Natural killer cell treated with Interleukin-12 subunit alpha and Interleukin-12 subunit beta and Interleukin-15 and Interleukin-18, amount 100 ng/mL, for 72 hours (primary cell): ENCODE data around the gene INAFM2. TPM values are rescaled to one million over a fixed set of nuclear protein-coding genes. Genes with fewer than 3 reads are reported as not detected.

Source experiments
- ATAC-seq, 2 donors: fragments of 150-1000 bp; cut with Tn5 transposase in 1 of 2; sonication (Bioruptor Pico), chemical (Tn5 transposase) in 1 of 2; 2 replicates each; pipeline ENCODE4 v1.10.0; 2021
- DNase-seq: peaks from one replicate; pipeline ENCODE4 v3.0.0; 2022; ENCODE audit warnings: low spot score
- H3K27ac Mint-ChIP-seq, 2 donors: 1 replicate in 1 of 2; 2 replicates in 1 of 2; pipeline ENCODE4 v1.8.0; 2022; ENCODE audit warnings: mixed read lengths in 2 of 2, mild to moderate bottlenecking in 1 of 2, moderate library complexity in 1 of 2
- H3K27me3 Mint-ChIP-seq, 2 donors: 1 replicate in 1 of 2; 2 replicates in 1 of 2; pipeline ENCODE4 v1.8.0; 2022; ENCODE audit warnings: mixed read lengths in 2 of 2
- H3K36me3 Mint-ChIP-seq: one replicate; pipeline ENCODE4 v1.8.0; 2022; ENCODE audit warnings: mixed read lengths
- H3K4me1 Mint-ChIP-seq, 2 donors: 1 replicate in 1 of 2; 2 replicates in 1 of 2; pipeline ENCODE4 v1.8.0; 2022; ENCODE audit warnings: low read depth in 2 of 2, mixed read lengths in 2 of 2, mild to moderate bottlenecking in 1 of 2
- H3K4me3 Mint-ChIP-seq: one replicate; pipeline ENCODE4 v1.8.0; 2022; ENCODE audit warnings: mixed read lengths
- H3K9me3 Mint-ChIP-seq: 2 replicates; pipeline ENCODE4 v1.8.0; 2022; ENCODE audit warnings: mixed read lengths
- total RNA-seq, 2 donors: library from RNA; stranded (reverse); gene quantifications; one replicate each; pipeline ENCODE4 v1.2.3, GENCODE V29; 2022

The INAFM2 gene
- total RNA-seq, 2 donors from 2014 or later = 16.7 to 17.5 TPM

- Mint-ChIP-seq H3K27ac (no peak overlapping the region), H3K4me3 (no peak overlapping the region)
These were observed 3.1 kb upstream of the INAFM2 start for GRCh38 chr15:40320409-40320808.

GRCh38 chr15:40320931-40321371 is 2.5 kb upstream of the INAFM2 start:
- H3K36me3 Mint-ChIP-seq = no peaks in the 10 kb centered on the region
- peak overlapping the region; percentile 44 for H3K4me3 Mint-ChIP-seq
- no peaks in the 10 kb centered on the region for H3K27me3 Mint-ChIP-seq
- H3K27ac Mint-ChIP-seq = peak overlapping the region in 1 of 2 donors; percentile 9
- H3K9me3 Mint-ChIP-seq = no peaks in the 10 kb centered on the region
- DNase-seq (no peak), ATAC-seq (no peak)
- peaks cover 22 to 28% of the 10 kb centered on the region in 2 donors for H3K4me1 Mint-ChIP-seq

More at GRCh38 chr15:40320409-40320808, 3.1 kb upstream of the INAFM2 start:
- peaks cover 27 to 28% of the 10 kb centered on the region in 2 donors for H3K4me1 Mint-ChIP-seq
- DNase-seq (no peak), ATAC-seq (no peak)
- H3K27me3 Mint-ChIP-seq = no peaks in the 10 kb centered on the region
- H3K36me3 Mint-ChIP-seq = no peaks in the 10 kb centered on the region
- H3K9me3 Mint-ChIP-seq = no peaks in the 10 kb centered on the region

- ATAC-seq (no peak), DNase-seq (no peak)
- H3K9me3 Mint-ChIP-seq = no peaks in the 10 kb centered on the region
- H3K27ac Mint-ChIP-seq = peak overlapping the region in 1 of 2 donors; percentile 63
- H3K27me3 Mint-ChIP-seq = no peaks in the 10 kb centered on the region
- H3K4me1 Mint-ChIP-seq = peaks cover 32 to 44% of the 10 kb centered on the region in 2 donors
- peak overlapping the region; percentile 85 for H3K4me3 Mint-ChIP-seq
- H3K36me3 Mint-ChIP-seq = no peaks in the 10 kb centered on the region
These were observed 807 bp upstream of the INAFM2 start for GRCh38 chr15:40322531-40323238.

- no peaks in the 10 kb centered on the region for H3K9me3 Mint-ChIP-seq
- peak overlapping the region; percentile 79 for H3K4me3 Mint-ChIP-seq
- no peaks in the 10 kb centered on the region for H3K36me3 Mint-ChIP-seq
- peaks cover 37 to 50% of the 10 kb centered on the region in 2 donors for H3K4me1 Mint-ChIP-seq
- no peak overlapping the region for H3K27ac Mint-ChIP-seq
- ATAC-seq = peak; percentile 11 to 13
- H3K27me3 Mint-ChIP-seq = no peaks in the 10 kb centered on the region
- no peak for DNase-seq
These were observed 753 bp downstream of the INAFM2 start for GRCh38 chr15:40323953-40324937.

- Mint-ChIP-seq H3K27ac (no peak overlapping the region), H3K4me3 (peak overlapping the region; percentile 79), H3K36me3 (no peaks in the 10 kb centered on the region), H3K27me3 (no peaks in the 10 kb centered on the region), H3K9me3 (no peaks in the 10 kb centered on the region), H3K4me1 (peaks cover 35 to 50% of the 10 kb centered on the region in 2 donors)
- DNase-seq (no peak), ATAC-seq (no peak)
These were observed 1.7 kb downstream of the INAFM2 start for GRCh38 chr15:40325188-40325587.

GRCh38 chr15:40325700-40326099 is 2.2 kb downstream of the INAFM2 start:
- H3K4me3 Mint-ChIP-seq = peak overlapping the region; percentile 79
- no peak overlapping the region for H3K27ac Mint-ChIP-seq
- no peaks in the 10 kb centered on the region for H3K36me3 Mint-ChIP-seq
- DNase-seq = no peak
- H3K27me3 Mint-ChIP-seq = no peaks in the 10 kb centered on the region
- H3K4me1 Mint-ChIP-seq = peaks cover 33 to 50% of the 10 kb centered on the region in 2 donors
- H3K9me3 Mint-ChIP-seq = no peaks in the 10 kb centered on the region
- ATAC-seq = no peak

GRCh38 chr15:40327457-40327856 is 4.0 kb downstream of the INAFM2 start:
- no peaks in the 10 kb centered on the region for H3K27me3 Mint-ChIP-seq
- H3K4me3 Mint-ChIP-seq = no peak overlapping the region
- no peaks in the 10 kb centered on the region for H3K36me3 Mint-ChIP-seq
- no peaks in the 10 kb centered on the region for H3K9me3 Mint-ChIP-seq
- ATAC-seq (no peak), DNase-seq (no peak)
- H3K27ac Mint-ChIP-seq = no peak overlapping the region
- peaks cover 26 to 35% of the 10 kb centered on the region in 2 donors for H3K4me1 Mint-ChIP-seq

GRCh38 chr15:40328176-40328575 is 4.7 kb downstream of the INAFM2 start:
- no peaks in the 10 kb centered on the region for H3K36me3 Mint-ChIP-seq

GRCh38 chr15:40328751-40329150 is 5.3 kb downstream of the INAFM2 start:
- H3K4me3 Mint-ChIP-seq = no peak overlapping the region

More at GRCh38 chr15:40328176-40328575, 4.7 kb downstream of the INAFM2 start:
- ATAC-seq (no peak), DNase-seq (no peak)
- no peak overlapping the region for H3K4me3 Mint-ChIP-seq
- no peak overlapping the region for H3K27ac Mint-ChIP-seq
- no peaks in the 10 kb centered on the region for H3K27me3 Mint-ChIP-seq
- H3K9me3 Mint-ChIP-seq = no peaks in the 10 kb centered on the region
- peaks cover 24 to 34% of the 10 kb centered on the region in 2 donors for H3K4me1 Mint-ChIP-seq

GRCh38 chr15:40329804-40330203 is 6.3 kb downstream of the INAFM2 start:
- no peaks in the 10 kb centered on the region for H3K27me3 Mint-ChIP-seq
- H3K9me3 Mint-ChIP-seq = no peaks in the 10 kb centered on the region
- ATAC-seq = no peak
- no peak overlapping the region for H3K27ac Mint-ChIP-seq
- DNase-seq = no peak
- H3K4me1 Mint-ChIP-seq = peaks cover 31 to 38% of the 10 kb centered on the region in 2 donors
- H3K36me3 Mint-ChIP-seq = no peaks in the 10 kb centered on the region
- no peak overlapping the region for H3K4me3 Mint-ChIP-seq

More at GRCh38 chr15:40328751-40329150, 5.3 kb downstream of the INAFM2 start:
- DNase-seq (no peak), ATAC-seq (no peak)
- no peaks in the 10 kb centered on the region for H3K36me3 Mint-ChIP-seq
- H3K27me3 Mint-ChIP-seq = no peaks in the 10 kb centered on the region
- no peaks in the 10 kb centered on the region for H3K9me3 Mint-ChIP-seq
- peaks cover 26 to 34% of the 10 kb centered on the region in 2 donors for H3K4me1 Mint-ChIP-seq
- no peak overlapping the region for H3K27ac Mint-ChIP-seq

GRCh38 chr15:40330368-40330836 is 6.9 kb downstream of the INAFM2 start:
- ATAC-seq = no peak
- Mint-ChIP-seq H3K27ac (no peak overlapping the region), H3K36me3 (no peaks in the 10 kb centered on the region), H3K4me1 (peaks cover 26 to 32% of the 10 kb centered on the region in 2 donors), H3K27me3 (no peaks in the 10 kb centered on the region), H3K4me3 (no peak overlapping the region), H3K9me3 (no peaks in the 10 kb centered on the region)
- no peak for DNase-seq

GRCh38 chr15:40331026-40331425 is 7.5 kb downstream of the INAFM2 start:
- Mint-ChIP-seq H3K9me3 (no peaks in the 10 kb centered on the region), H3K27ac (no peak overlapping the region), H3K27me3 (no peaks in the 10 kb centered on the region), H3K36me3 (no peaks in the 10 kb centered on the region), H3K4me3 (no peak overlapping the region), H3K4me1 (peaks cover 26 to 29% of the 10 kb centered on the region in 2 donors)
- no peak for ATAC-seq
- no peak for DNase-seq

GRCh38 chr15:40331637-40332036 is 8.1 kb downstream of the INAFM2 start:
- ATAC-seq = no peak
- peak; percentile 8 for DNase-seq
- Mint-ChIP-seq H3K36me3 (no peaks in the 10 kb centered on the region), H3K4me1 (peaks cover 22 to 26% of the 10 kb centered on the region in 2 donors), H3K9me3 (no peaks in the 10 kb centered on the region), H3K4me3 (no peak overlapping the region), H3K27me3 (no peaks in the 10 kb centered on the region), H3K27ac (no peak overlapping the region)
